ENCODE measurements around the gene RABGGTA. TPM values are rescaled to one million over a fixed set of nuclear protein-coding genes. Genes with fewer than 3 reads are reported as not detected.

RABGGTA gene
- polyA plus RNA-seq, 2 of the 4 experiments (the other 2 are of a cell fraction), result 18.6 to 21.9 TPM

DNA sequence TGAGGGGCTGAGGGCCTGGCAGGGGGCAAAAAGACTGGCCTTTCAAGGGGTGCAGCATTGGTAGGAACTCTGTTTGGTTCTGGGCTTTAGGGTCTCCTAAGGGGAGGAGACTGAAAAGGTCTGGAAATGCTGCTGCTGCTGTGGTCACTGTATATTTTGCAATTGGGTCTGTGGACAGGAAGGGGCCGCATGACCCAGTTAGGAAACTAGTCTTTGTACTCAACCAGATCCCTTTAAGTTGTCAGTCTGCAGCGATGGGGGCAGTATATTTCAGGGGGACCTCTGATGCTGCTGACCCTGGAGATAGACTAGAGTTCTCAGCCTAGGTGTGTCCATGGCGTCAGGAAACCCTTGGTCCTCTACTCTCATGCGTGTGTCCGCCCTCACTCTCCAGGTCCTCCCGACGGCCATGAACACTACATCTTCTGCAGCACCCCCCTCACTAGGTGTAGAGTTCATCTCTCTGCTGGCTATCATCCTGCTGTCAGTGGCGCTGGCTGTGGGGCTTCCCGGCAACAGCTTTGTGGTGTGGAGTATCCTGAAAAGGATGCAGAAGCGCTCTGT is 43.9 kb upstream of the RABGGTA start:
- no peak for ATAC-seq
- POLR2A ChIA-PET, result no interaction called here
- DNase-seq (ENCODE audit: low read depth in 1 of 2, low spot score in 1 of 2), result no peak
- H3K4me2 ChIP-seq, result no peak overlapping the region
- H3K4me3 ChIP-seq, result no peak overlapping the region
- CTCF ChIA-PET, result interaction anchor here (1.8 to 46.6 kb wide), 4 partner anchors 7 to 115 kb away, joined by 7 to 1142 read pairs (median 130); partner anchors contain the start of genes CBLN3, CIDEB, DHRS1 and KHNYN
- H3K27ac ChIP-seq, result no peak overlapping the region
- no peaks in the 10 kb centered on the region for H3K9me3 ChIP-seq
- H3K4me1 ChIP-seq, result peaks cover 11% of the 10 kb centered on the region
- WGBS (ENCODE audit: missing lambda C conversion rate), result 89% methylated on average over 10 of the region's 10 CpGs
- TF ChIP-seq, protein P1, sequence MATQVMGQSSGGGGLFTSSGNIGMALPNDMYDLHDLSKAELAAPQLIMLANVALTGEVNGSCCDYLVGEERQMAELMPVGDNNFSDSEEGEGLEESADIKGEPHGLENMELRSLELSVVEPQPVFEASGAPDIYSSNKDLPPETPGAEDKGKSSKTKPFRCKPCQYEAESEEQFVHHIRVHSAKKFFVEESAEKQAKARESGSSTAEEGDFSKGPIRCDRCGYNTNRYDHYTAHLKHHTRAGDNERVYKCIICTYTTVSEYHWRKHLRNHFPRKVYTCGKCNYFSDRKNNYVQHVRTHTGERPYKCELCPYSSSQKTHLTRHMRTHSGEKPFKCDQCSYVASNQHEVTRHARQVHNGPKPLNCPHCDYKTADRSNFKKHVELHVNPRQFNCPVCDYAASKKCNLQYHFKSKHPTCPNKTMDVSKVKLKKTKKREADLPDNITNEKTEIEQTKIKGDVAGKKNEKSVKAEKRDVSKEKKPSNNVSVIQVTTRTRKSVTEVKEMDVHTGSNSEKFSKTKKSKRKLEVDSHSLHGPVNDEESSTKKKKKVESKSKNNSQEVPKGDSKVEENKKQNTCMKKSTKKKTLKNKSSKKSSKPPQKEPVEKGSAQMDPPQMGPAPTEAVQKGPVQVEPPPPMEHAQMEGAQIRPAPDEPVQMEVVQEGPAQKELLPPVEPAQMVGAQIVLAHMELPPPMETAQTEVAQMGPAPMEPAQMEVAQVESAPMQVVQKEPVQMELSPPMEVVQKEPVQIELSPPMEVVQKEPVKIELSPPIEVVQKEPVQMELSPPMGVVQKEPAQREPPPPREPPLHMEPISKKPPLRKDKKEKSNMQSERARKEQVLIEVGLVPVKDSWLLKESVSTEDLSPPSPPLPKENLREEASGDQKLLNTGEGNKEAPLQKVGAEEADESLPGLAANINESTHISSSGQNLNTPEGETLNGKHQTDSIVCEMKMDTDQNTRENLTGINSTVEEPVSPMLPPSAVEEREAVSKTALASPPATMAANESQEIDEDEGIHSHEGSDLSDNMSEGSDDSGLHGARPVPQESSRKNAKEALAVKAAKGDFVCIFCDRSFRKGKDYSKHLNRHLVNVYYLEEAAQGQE (IDR thresholded peaks at IDR 0.05), result no peak
- TF ChIP-seq CHD2 (IDR thresholded peaks at IDR 0.05; ENCODE audit: low read length, partially characterized antibody) (no peak), FOSL2 (IDR thresholded peaks at IDR 0.05) (no peak), FOSL2 (CRISPR knock-in tag; IDR thresholded peaks at IDR 0.05) (no peak), HEYL (CRISPR knock-in tag; IDR thresholded peaks at IDR 0.05) (no peak), ZSCAN20 (CRISPR knock-in tag; IDR thresholded peaks at IDR 0.05) (no peak), RFX5 (IDR thresholded peaks at IDR 0.05) (no peak), JUN (IDR thresholded peaks at IDR 0.05) (peak in 1 of 2 experiments; percentile 15; a peak in 1 of 5 replicates)
- TF ChIP-seq, protein P2, sequence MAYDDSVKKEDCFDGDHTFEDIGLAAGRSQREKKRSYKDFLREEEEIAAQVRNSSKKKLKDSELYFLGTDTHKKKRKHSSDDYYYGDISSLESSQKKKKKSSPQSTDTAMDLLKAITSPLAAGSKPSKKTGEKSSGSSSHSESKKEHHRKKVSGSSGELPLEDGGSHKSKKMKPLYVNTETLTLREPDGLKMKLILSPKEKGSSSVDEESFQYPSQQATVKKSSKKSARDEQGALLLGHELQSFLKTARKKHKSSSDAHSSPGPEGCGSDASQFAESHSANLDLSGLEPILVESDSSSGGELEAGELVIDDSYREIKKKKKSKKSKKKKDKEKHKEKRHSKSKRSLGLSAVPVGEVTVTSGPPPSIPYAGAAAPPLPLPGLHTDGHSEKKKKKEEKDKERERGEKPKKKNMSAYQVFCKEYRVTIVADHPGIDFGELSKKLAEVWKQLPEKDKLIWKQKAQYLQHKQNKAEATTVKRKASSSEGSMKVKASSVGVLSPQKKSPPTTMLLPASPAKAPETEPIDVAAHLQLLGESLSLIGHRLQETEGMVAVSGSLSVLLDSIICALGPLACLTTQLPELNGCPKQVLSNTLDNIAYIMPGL (CRISPR knock-in tag; IDR thresholded peaks at IDR 0.05; ENCODE audit: borderline replicate concordance), result no peak
- FAIRE-seq, result no peak

DNA sequence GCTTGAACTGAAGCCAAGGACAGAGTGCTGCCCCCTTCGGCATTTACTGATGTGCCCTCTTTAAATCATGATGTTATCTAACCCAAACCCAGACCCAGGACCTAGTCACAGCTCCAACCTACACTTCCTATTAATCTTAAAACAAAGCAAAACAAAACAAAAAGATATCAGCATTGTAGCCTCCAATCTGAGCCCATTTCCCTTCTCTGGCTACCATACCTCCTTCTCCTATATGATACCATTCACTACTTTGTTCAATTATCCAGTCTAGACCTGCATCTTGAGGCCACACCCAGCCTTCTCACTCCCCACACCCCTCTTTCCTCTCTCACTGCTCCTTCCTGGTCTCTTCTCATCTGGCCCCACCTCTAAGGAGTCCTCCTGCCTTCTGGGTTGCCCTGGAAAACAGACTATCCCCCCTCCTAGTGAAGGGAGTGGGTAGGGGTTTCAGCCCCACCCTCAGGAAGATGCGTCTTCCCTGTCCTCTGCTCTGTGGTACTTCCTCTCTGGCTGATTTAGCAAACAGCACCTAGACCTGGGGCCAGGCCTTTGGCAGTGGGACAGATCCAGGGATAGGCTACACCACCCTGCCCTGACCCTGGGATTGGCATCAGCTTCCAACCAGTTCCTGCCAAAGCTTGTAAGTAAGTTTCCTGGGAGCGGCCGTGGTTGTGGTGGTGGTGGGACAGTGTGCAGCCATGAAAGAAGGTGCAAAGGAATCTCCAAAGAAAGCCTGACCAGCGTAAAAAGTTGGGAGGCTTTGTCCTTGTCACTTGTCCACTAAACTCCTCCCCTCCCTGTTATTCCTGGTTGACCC is 43.2 kb upstream of the RABGGTA start:
- ChIA-PET POLR2A (no interaction called here), CTCF (interaction anchor here (0.5 to 46.6 kb wide), 5 partner anchors 10 to 210 kb away, joined by 3 to 1142 read pairs (median 135); partner anchors contain the start of genes CBLN3, DHRS1, KHNYN and NOP9)
- H3K9me3 ChIP-seq, result no peaks in the 10 kb centered on the region
- no peak overlapping the region for H3K4me2 ChIP-seq
- DNase-seq (ENCODE audit: low read depth in 1 of 2, low spot score in 1 of 2) (no peak), ATAC-seq (no peak), FAIRE-seq (no peak)
- H3K4me1 ChIP-seq, result peaks cover 11% of the 10 kb centered on the region
- no peak overlapping the region for H3K27ac ChIP-seq
- no peak for TF ChIP-seq MYC (IDR thresholded peaks at IDR 0.05; ENCODE audit: borderline replicate concordance, low read length)
- no peak for TF ChIP-seq FOSB (CRISPR knock-in tag; IDR thresholded peaks at IDR 0.05)
- WGBS (ENCODE audit: missing lambda C conversion rate), result 88% methylated on average over 5 of the region's 5 CpGs
- H3K4me3 ChIP-seq, result no peak overlapping the region

DNA sequence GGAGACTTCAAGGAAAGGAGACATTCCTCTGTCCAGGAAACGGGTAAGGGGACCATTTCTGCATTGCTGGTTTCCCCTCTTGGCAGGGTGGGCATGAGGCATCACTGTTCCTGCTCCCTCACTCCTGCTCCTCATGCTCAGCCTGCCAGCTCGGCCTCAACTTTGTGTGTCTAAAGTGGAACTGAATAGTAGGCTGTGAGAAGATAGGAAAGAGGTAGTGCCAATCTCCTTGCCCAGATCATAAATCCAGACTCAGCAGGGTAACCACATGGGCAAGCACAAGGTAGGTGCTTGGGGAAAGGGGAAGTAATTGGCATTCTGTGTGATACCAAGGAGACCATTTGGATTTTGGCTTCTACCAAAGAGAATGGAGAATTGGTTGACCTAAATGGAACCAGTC is 42.5 kb upstream of the RABGGTA start:
- H3K4me2 ChIP-seq, result no peak overlapping the region
- CTCF ChIA-PET, result interaction anchor here (1.5 to 46.6 kb wide), 4 partner anchors 11 to 116 kb away, joined by 3 to 1142 read pairs (median 368); partner anchors contain the start of genes CBLN3, DHRS1, KHNYN and NOP9
- 86% methylated on average over 2 of the region's 2 CpGs for WGBS (ENCODE audit: missing lambda C conversion rate)
- POLR2A ChIA-PET, result no interaction called here
- DNase-seq (ENCODE audit: low read depth in 1 of 2, low spot score in 1 of 2), result no peak
- H3K4me3 ChIP-seq, result no peak overlapping the region
- no peak for TF ChIP-seq PHF8 (IDR thresholded peaks at IDR 0.05; ENCODE audit: borderline replicate concordance, low read depth)
- TF ChIP-seq RAD21 (conservative IDR thresholded peaks at IDR 0.05 in 1 of 2, IDR thresholded peaks at IDR 0.05 in 1 of 2), result no peak
- TF ChIP-seq MYC (IDR thresholded peaks at IDR 0.05; ENCODE audit: borderline replicate concordance, low read length), result no peak
- TF ChIP-seq GATA3 (IDR thresholded peaks at IDR 0.05; ENCODE audit: borderline replicate concordance), result no peak
- TF ChIP-seq HOXB13 (CRISPR knock-in tag; IDR thresholded peaks at IDR 0.05; ENCODE audit: low read depth), result no peak
- TF ChIP-seq NPAS2 (CRISPR knock-in tag; IDR thresholded peaks at IDR 0.05; ENCODE audit: borderline replicate concordance), result no peak
- H3K4me1 ChIP-seq, result peaks cover 11% of the 10 kb centered on the region
- H3K9me3 ChIP-seq, result no peaks in the 10 kb centered on the region
- ATAC-seq, result no peak
- H3K27ac ChIP-seq, result no peak overlapping the region
- no peak for FAIRE-seq
